NCI-H2227 (cell line): Measurements from ENCODE around the gene PTPRE.

Source experiments
- DNase-seq: peaks from one replicate; lab custom pipeline; 2025; ENCODE audit not compliant: unreplicated experiment; lab: John Stamatoyannopoulos, UW

PTPRE gene

GRCh38 chr10:128056303-128057050 is 149.6 kb downstream of the PTPRE start:
- DNase-seq = no peak

- no peak for DNase-seq
Measured at GRCh38 chr10:128058106-128058749, 151.3 kb downstream of the PTPRE start.

- no peak for DNase-seq
Measured at GRCh38 chr10:128058750-128059134, 151.8 kb downstream of the PTPRE start.

DNA sequence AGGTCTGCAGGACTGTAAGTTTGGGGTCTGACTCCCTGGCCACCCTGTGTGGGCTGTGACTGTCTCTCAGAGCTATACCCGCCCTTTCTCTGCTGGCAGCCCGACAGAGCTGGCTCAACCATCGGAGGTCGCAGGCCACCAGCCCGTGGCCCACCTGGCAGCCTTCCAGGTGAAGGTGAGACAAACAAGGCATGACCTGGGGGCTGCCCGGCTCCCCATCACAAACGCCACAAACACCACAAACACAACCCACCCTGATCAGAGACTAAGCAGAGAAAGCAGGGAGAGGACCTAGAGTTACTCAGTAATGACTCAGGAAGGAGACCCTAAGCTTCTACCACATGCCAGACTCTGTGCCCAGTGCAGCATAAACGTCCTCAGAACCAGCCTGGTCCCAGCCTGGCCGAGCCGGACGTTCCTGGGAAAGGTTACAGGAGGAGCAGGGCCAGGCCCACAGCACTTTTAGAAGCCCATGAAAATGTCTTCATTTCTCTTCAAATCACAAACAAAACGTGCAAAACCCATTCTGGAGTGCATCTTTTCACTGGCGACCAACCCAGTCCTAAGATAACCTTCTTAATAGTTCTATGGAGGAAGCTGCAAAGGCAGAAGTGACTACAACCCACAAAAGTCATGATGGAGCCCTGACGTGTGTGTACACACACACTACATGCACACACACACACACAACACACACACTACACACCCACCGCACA is 152.5 kb downstream of the PTPRE start:
- DNase-seq = no peak

- DNase-seq = no peak
Measured at GRCh38 chr10:128059982-128060293, 153.0 kb downstream of the PTPRE start.

- DNase-seq = no peak
Measured at GRCh38 chr10:128060341-128061250, 153.7 kb downstream of the PTPRE start.

DNA sequence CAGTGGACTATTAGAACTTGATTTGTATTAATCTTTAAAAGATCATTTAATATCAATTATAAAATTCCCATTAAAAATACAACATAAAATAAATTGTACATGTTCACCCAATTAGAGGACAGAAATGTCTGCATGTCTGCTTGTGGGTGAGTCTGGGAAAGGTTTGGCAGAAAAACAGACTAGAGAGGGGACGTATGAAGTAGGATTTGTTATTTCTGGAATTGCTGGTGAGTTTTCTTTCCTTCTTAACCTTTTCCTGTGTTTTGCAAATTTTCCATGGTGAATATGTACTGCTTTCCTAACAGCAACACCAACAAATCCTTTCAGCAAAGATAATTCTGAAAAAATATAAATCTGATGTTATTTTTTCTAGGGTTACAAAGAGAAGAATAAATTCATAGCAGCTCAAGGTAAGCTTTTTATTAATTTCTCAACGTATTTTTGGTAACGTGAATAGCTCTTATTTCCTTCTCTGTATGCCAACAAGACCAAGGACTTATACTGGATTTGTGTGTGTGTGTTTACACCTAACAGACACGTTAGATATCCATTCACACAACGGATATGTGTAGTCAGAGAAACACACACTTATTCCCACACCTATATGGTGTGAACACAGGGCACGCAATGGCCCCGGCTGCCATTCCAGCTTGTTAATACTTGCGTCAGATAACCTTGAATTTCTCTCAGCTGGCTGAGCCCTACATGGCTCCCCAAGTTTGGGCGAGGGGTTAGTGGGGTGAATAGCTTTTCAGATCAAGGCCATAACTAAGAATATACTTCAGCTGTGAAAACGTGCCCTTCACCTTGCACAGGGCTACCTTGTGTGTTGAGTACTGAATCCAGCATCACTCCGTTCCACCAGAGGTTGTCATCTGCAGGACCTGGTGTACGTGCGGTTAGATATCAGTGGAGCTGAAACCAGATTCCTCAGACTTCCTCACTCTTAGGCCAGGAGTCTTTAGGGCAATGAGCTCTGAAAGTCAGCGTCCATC is 154.7 kb downstream of the PTPRE start:
- no peak for DNase-seq

DNA sequence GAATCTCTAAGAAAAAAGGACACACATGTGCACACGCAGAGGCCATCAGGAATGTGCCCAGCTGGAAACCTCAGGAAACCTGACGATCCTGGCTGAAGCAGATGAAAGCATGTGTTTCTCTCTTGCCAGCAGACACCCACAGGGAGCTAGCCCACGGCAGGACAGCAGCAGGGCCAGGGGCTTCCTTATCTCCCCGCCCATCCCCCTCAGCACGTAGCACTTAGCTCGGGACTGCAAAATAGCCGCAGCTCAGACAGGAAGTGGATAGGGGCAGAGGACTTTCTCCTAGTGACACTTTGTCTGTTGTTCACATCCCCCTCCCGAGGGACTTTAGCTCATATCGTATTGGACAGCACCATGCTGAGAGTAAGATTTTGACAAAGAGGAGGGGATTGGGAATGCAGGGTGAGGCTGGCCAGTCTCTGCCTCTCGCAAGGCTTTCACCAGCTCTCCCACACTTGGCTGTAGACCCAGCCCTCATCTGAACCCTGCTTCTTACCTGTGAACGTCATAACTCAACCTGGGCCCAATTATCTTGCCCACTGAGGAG is 155.5 kb downstream of the PTPRE start:
- no peak for DNase-seq

GRCh38 chr10:128062881-128063563 is 156.1 kb downstream of the PTPRE start:
- no peak for DNase-seq

DNA sequence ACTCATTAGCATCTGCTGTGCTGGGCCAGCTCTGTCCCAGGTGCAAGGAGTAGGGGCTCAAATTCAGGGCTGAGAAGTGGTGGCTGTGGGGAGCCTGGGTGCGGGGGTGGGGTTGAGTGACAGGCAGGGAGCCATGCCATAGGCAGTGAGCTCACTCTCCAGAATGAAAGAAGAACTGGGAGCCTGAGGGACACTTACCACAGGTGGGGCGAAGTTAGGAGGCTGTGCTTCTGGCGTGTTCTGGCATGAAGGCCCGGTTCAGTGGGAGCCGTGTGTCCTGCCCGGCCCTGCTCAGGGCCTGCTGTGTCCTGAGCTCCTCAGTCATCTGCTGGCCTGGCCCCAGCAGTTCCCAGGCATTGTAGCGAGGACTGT is 156.8 kb downstream of the PTPRE start:
- no peak for DNase-seq

DNA sequence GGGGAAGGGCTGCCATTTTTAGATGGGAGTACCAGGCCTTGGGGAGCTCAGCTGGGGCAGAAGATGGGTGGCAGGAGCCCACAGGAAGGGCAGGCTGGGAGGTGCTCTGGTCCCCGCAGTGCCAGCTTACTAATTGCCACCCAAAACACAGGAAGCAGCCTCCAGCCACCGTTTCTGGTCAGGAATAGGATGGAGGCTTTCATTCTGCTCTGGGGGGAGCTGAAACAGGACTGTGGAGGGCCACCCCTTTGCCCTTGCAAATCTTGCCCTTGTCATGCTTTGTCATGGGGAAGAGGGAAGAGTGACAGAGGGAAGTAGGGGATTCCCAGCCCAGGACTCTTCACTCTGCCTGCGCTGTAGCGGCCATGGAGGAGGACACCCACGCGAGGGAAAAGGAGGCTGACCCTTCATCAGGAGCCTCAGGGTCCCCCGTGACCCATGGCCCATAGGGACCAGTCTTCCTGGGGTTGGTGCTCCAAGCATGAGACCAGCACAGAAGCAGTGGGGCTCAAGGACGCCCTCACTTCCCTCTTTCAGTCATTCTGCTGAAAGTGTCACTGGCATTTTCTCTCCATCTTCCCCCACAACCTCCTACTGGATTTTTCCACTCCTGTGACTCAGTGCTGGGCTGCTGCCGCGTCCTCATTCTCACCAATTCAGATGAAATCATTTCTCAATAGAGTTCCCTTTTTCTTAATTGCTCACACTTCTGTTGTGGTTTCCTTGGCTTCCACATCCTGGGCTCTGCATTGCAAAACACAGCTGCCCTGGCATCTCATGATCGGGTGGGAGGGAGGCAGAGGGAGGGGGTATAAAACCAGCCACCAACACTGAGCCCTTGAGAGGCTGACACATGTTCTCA is 157.4 kb downstream of the PTPRE start:
- no peak for DNase-seq

GRCh38 chr10:128064970-128065580 is 158.2 kb downstream of the PTPRE start:
- DNase-seq = no peak

DNA sequence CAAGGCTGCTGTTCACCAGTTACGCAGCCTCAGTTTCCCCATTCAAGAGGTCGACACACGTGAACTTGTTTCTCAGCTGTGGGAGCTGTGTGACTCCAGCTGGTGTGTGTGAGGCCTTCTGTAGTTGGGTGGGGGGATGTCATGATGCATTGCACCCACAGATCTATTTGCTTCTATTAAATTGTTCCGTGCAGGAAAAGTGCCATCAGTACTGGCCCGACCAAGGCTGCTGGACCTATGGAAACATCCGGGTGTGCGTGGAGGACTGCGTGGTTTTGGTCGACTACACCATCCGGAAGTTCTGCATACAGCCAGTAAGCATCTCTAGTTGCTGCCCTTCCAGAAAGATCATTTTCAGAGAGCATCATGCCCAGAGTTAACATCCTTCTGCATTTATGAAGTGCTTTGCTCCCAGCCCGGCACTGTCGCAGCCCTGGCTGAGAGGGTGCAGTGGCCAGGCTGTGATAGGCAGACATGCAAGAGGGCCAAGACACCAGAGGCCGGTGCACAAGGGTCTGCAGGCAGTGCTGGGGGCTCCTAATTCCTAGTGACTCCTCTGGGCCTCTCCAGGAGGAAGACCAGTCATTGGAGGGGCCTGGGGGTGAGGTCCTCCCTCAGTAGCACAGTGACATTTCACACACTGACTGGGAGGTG is 159.1 kb downstream of the PTPRE start:
- no peak for DNase-seq

DNA sequence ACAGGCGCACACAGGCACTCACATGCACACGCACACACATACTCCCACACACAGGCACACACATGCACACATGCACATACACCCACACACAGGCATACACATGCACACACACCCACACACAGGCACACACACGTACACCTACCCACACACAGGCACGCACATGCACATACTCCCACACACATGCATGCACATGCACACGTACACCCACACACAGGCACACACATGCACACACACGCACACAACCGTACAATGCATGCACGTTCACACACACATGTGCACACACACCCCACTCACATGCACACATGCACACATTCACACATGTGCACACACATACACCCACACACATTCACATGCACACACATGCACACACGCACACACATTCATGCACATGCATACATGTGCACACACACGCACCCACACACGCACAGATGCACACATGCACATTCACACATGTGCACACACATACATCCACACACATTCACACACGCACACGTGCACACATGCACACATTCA is 160.0 kb downstream of the PTPRE start:
- no peak for DNase-seq

DNA sequence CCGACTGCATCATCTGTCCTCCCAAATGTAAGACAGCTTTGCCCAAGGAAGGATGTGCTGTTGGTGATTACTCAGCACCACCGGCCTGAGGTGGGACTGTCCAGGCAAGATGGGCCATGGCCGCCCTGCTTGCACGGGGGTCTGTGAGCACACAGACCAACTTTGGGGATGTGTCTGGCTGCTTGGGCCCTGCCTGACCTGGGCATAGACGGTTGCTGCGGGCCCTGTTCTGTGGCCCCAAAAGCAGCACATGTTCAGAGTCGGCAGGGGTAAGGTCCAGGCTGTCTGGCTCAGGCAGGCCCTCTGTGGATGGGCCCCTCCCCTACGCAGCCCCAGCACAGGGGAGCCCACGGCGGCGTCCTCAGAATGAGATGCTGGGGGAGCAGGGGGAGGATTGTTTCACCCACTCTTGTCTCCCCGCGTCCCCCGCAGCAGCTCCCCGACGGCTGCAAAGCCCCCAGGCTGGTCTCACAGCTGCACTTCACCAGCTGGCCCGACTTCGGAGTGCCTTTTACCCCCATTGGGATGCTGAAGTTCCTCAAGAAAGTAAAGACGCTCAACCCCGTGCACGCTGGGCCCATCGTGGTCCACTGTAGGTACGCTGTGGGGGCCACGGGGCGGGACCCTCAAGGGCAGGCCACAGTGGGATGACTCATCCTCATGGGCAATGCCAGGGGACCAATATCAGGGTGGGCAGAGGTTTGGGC is 160.9 kb downstream of the PTPRE start:
- DNase-seq = no peak
